ENCODE measurements around the gene NKX1-2. TPM values are rescaled to one million over a fixed set of nuclear protein-coding genes. Genes with fewer than 3 reads are reported as not detected.

Gene NKX1-2
- total RNA-seq, 1 experiment from 2014 or later = 5.6 TPM

DNA sequence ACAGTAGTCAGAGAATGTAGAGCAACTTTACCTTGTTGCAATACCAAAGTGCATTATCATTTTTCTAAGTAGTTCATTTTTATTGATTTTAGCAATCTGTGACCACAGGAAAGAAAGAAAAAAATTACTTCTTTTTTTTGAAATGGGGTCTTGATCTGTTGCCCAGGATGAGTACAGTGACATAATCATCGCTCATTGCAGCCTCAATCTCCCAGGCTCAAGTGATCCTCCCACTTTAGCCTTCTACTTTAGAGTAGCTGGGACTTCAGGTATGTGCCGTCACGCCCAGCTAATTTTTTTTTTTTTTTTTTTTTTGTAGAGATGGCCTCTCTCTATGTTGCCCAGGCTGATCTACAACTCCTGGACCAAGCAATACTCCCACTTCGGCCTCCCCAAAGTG, 19.8 kb downstream of the NKX1-2 start:
- no peak for DNase-seq (ENCODE audit: low read depth, low spot score)
- in situ Hi-C loops (cut with HindIII; ENCODE audit: low pct_unique_long_range_greater_than_20kb, low sequenced_read_pairs) = no loop called here

GRCh38 chr10:124429576-124429975, 20.3 kb downstream of the NKX1-2 start:
- in situ Hi-C loops (cut with HindIII; ENCODE audit: low pct_unique_long_range_greater_than_20kb, low sequenced_read_pairs) = no loop called here
- no peak for DNase-seq (ENCODE audit: low read depth, low spot score)

GRCh38 chr10:124428207-124428777, 21.5 kb downstream of the NKX1-2 start:
- no peak for DNase-seq (ENCODE audit: low read depth, low spot score)
- in situ Hi-C loops (cut with HindIII; ENCODE audit: low pct_unique_long_range_greater_than_20kb, low sequenced_read_pairs) = no loop called here

GRCh38 chr10:124425227-124425962, 24.4 kb downstream of the NKX1-2 start:
- in situ Hi-C loops (cut with HindIII; ENCODE audit: low pct_unique_long_range_greater_than_20kb, low sequenced_read_pairs) = no loop called here

DNA sequence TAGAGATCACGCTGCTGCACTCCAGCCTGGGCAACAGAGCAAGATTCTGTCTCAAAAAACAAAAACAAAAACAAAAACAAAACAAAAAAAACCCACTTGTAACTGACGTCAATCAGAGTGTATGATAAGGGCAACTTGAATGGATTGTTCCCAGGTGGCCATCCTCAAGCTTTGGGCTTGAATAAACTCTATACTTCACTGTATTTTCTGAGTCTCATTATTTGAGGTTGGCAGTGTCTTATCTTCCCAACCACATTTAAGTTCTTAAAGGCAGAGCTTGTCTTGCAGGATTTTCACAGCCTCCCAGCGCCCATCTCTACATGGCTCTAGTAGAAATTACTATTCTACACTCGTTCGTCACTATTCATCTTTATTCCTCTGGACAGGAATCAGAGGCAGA, 26.0 kb downstream of the NKX1-2 start:
- no peak for DNase-seq (ENCODE audit: low read depth, low spot score)

More at GRCh38 chr10:124425227-124425962, 24.4 kb downstream of the NKX1-2 start:
- no peak for DNase-seq (ENCODE audit: low read depth, low spot score)

GRCh38 chr10:124422742-124423141, 27.1 kb downstream of the NKX1-2 start:
- no peak for DNase-seq (ENCODE audit: low read depth, low spot score)
- in situ Hi-C loops (cut with HindIII; ENCODE audit: low pct_unique_long_range_greater_than_20kb, low sequenced_read_pairs) = no loop called here

More for the DNA sequence above, 26.0 kb downstream of the NKX1-2 start:
- in situ Hi-C loops (cut with HindIII; ENCODE audit: low pct_unique_long_range_greater_than_20kb, low sequenced_read_pairs) = no loop called here

DNA sequence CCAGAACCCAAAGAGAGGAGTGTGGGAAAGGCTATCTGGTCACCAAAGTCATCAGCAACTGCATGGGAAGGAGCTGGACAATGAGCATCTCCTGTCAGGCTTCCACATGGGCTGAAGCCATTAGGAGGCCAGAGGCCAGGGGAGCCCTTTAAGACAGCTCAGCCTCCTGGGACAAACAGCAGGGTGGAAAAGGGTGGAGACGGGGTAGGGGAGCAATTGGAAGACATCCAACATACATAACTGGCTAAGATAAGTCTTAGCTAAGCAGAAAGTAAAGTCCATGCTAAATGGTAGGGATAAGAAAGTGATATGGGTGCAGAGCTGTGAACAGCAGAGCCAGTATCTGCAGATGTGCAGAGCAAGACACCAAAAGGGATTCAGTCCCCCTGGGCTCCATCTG, 29.6 kb downstream of the NKX1-2 start:
- in situ Hi-C loops (cut with HindIII; ENCODE audit: low pct_unique_long_range_greater_than_20kb, low sequenced_read_pairs) = no loop called here
- no peak for DNase-seq (ENCODE audit: low read depth, low spot score)

- in situ Hi-C loops (cut with HindIII; ENCODE audit: low pct_unique_long_range_greater_than_20kb, low sequenced_read_pairs) = no loop called here
- DNase-seq (ENCODE audit: low read depth, low spot score) = no peak
Observed at GRCh38 chr10:124419635-124420034, 30.2 kb downstream of the NKX1-2 start.

- peak; percentile 92 for DNase-seq (ENCODE audit: low read depth, low spot score)
- in situ Hi-C loops (cut with HindIII; ENCODE audit: low pct_unique_long_range_greater_than_20kb, low sequenced_read_pairs) = no loop called here
Observed at GRCh38 chr10:124418726-124419501, 30.9 kb downstream of the NKX1-2 start, which contains the start of gene OAT. Gene OAT (minus strand): TSS chr10:124418923. CDS start chr10:124412171, 6,752 bp downstream.

GRCh38 chr10:124417895-124418725, 31.7 kb downstream of the NKX1-2 start:
- in situ Hi-C loops (cut with HindIII; ENCODE audit: low pct_unique_long_range_greater_than_20kb, low sequenced_read_pairs) = no loop called here
- DNase-seq (ENCODE audit: low read depth, low spot score) = peak; percentile 40

DNA sequence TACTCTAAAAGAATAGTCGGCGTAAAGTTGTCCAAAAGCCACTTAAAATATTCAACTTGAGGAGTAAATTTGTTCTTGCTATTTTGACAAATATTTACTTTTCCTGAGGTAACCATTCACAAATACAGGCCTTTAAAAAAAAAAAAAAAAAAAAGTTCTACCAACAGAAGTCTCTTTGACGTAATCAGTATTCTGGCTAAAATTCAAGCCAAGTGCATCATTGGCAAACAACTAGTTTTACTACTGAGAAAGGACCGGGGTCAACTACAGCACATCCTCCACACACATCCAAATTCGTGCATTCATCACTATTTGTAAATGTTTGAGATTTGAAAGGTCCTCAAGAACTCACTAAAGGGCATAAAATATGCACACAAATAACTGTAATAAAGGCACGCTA, 33.1 kb downstream of the NKX1-2 start:
- in situ Hi-C loops (cut with HindIII; ENCODE audit: low pct_unique_long_range_greater_than_20kb, low sequenced_read_pairs) = no loop called here
- DNase-seq (ENCODE audit: low read depth, low spot score) = no peak

DNA sequence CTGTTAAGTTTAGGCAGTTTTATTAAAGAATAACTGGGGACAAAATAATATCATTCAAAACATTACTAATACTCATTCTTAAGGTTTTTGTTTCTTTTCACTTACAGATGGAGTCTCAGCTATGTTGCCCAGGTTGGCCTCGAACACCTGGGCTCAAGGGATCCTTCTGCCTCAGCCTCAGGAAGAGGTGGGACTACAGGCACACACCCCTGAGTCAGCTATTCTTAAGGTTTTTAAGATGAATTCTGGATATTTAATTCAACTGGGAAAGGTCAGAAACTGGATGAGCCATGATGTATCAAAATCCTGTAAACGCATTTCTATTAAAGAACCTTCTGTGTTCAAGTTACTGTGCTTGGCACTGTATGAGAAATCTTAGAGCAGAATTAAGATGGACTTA, 34.6 kb downstream of the NKX1-2 start:
- no peak for DNase-seq (ENCODE audit: low read depth, low spot score)
- in situ Hi-C loops (cut with HindIII; ENCODE audit: low pct_unique_long_range_greater_than_20kb, low sequenced_read_pairs) = no loop called here

GRCh38 chr10:124414076-124414475, 35.8 kb downstream of the NKX1-2 start:
- in situ Hi-C loops (cut with HindIII; ENCODE audit: low pct_unique_long_range_greater_than_20kb, low sequenced_read_pairs) = no loop called here
- no peak for DNase-seq (ENCODE audit: low read depth, low spot score)

GRCh38 chr10:124409696-124410095, 40.1 kb downstream of the NKX1-2 start:
- in situ Hi-C loops (cut with HindIII; ENCODE audit: low pct_unique_long_range_greater_than_20kb, low sequenced_read_pairs) = no loop called here
- no peak for DNase-seq (ENCODE audit: low read depth, low spot score)

DNA sequence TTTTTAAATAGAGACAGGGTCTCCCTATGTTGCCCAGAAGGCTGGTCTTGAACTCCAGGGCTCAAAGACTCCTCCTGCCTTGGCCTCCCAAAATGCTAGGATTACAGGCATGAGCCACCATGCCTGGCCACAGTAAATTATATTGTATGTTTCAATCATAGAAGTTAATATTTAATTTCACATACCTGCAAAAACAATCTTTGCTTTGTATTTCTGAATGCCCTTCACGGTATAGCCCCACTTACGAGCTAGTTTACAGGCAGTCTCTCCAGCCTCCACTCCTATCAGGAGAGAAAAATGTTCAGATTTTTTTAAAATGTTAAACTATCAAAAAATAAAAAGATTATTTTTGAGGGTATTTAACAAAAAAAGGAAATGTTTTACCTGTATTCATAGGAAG, 41.5 kb downstream of the NKX1-2 start:
- in situ Hi-C loops (cut with HindIII; ENCODE audit: low pct_unique_long_range_greater_than_20kb, low sequenced_read_pairs) = no loop called here

DNA sequence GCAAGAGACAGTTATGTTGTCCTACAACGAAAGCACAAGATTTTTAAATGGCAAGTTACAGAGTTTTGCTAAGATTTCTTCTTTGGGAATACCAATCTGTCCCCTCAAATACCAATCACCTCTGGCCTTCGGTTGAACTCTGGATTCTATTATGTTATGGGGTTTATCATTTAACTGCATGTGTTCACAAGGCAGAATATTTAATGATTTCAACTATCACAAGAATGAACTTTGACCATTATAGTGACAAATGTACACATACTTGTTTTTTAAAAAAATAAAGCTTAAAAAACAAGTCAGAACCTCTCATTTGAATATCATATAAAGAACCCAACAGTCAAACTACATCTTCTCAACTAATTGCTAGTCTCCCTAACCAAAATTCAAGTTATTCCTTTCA, 42.4 kb downstream of the NKX1-2 start:
- in situ Hi-C loops (cut with HindIII; ENCODE audit: low pct_unique_long_range_greater_than_20kb, low sequenced_read_pairs) = no loop called here

More for the DNA sequence above, 41.5 kb downstream of the NKX1-2 start:
- no peak for DNase-seq (ENCODE audit: low read depth, low spot score)

GRCh38 chr10:124403548-124403947, 46.3 kb downstream of the NKX1-2 start:
- in situ Hi-C loops (cut with HindIII; ENCODE audit: low pct_unique_long_range_greater_than_20kb, low sequenced_read_pairs) = no loop called here
- peak; percentile 88 for DNase-seq (ENCODE audit: low read depth, low spot score)

More for the DNA sequence above, 42.4 kb downstream of the NKX1-2 start:
- no peak for DNase-seq (ENCODE audit: low read depth, low spot score)

DNA sequence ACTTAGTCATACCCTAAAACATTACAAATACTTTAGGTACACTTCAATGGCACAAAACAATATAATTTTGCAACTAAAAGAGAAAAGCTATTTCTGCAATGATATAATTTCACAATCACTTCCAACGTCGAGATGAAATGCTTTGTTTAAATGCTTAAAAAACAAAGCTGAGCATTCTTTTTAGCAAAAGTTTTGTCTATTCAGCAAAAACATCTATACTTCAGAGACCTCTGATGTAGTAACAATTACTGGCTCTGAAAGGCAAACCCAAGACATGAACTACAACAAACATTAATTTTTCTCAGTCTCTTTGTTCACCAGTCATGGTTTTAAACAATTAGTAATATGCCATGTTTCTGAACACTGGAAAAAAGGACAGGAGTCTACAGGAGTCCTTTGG, 47.6 kb downstream of the NKX1-2 start:
- in situ Hi-C loops (cut with HindIII; ENCODE audit: low pct_unique_long_range_greater_than_20kb, low sequenced_read_pairs) = no loop called here
- no peak for DNase-seq (ENCODE audit: low read depth, low spot score)
